Measurements from ENCODE around the gene NCL.
"Not testable (repeated sequence)": the region's sequence is repeated elsewhere in the genome, so short reads cannot be mapped to it uniquely, and the experiment has no call there.

The NCL gene

DNA sequence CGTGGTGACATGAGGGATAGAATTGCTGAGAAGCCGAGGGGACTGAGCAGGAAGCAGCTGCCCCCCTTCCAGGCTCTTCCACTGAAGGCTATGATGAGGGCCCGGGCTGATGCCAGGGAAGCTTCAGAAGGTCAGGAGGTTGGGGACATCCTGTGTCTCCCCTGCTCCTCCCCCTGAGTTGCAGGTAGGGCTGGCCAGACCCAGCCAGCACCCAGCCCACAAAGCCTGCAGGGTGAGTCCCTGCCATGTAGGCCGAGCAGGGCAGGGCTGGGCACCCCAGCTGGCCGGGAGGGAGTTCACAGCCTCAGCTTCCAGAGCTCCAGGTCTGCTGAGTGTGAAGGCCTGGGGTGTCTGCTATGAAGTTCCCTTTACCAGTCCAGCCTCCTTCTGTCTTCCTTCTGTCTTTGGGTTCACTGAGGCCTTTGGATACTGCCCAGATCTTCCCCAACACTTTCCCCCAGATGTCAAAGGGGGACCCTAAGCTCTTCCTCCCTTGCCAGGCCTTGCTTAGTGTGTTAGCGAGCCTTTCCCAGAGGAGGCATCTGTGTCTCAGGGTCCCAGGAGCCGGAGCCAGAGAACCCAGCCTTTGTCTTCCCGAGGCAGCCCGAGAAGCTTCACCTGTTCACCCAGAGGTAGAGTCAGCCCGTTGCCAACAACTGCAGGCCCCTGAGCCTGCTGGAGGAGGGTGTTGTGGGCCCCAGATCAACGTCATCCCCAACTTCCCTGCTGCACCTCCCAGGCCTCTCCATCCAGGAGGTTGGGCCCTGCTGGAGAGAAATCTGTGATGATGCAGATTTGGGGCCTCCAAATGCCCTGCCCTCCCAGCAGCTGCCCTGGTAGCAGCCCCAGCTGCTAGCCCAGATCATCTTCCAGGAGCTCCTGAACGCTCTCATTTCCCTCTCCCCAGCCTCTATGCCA lies 3.6 kb upstream of the NCL start:
- no peak for DNase-seq (ENCODE audit: low spot score)

GRCh38 chr2:231467016-231467545 lies 2.8 kb upstream of the NCL start:
- no peak for DNase-seq (ENCODE audit: low spot score)

GRCh38 chr2:231464576-231465540 lies 574 bp upstream of the NCL start:
- DNase-seq (ENCODE audit: low spot score): peak; percentile 98

DNA sequence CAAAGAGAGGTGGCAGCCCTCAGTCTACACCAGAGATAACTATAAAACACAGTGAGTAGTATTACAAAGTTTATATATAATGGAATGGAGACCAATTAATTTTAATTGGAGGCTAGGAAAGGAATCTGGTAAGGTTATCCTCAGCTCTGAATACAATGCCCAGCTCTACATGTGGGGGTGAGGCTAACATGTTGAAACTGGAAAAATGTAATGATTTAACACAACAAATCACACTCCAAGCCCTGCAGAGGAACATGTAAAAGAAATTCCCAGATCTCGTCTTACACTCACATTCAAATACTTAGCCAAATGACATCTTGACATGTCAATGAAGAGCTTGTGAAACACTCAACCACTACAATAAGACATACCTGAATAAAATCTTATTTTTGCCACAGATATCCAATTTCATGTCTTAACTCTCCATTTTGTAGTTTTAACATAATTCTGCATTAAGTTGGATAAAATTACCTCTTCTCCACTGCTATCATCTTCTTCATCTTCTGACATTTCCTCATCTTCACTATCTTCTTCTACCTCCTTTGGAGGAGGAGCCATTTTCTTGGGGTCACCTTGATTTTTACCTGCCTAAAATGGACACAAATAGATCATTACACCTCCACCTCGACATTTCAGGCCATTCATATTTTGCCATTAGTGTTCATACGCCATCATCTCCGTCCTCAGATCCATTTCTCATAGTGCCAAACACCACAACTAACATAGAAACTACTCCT lies 1.4 kb downstream of the NCL start:
- DNase-seq (ENCODE audit: low spot score): no peak

GRCh38 chr2:231461516-231461971 lies 2.7 kb downstream of the NCL start:
- no peak for DNase-seq (ENCODE audit: low spot score)

- DNase-seq (ENCODE audit: low spot score): not testable (repeated sequence)
These were observed 3.4 kb downstream of the NCL start for GRCh38 chr2:231460841-231461240.

DNA sequence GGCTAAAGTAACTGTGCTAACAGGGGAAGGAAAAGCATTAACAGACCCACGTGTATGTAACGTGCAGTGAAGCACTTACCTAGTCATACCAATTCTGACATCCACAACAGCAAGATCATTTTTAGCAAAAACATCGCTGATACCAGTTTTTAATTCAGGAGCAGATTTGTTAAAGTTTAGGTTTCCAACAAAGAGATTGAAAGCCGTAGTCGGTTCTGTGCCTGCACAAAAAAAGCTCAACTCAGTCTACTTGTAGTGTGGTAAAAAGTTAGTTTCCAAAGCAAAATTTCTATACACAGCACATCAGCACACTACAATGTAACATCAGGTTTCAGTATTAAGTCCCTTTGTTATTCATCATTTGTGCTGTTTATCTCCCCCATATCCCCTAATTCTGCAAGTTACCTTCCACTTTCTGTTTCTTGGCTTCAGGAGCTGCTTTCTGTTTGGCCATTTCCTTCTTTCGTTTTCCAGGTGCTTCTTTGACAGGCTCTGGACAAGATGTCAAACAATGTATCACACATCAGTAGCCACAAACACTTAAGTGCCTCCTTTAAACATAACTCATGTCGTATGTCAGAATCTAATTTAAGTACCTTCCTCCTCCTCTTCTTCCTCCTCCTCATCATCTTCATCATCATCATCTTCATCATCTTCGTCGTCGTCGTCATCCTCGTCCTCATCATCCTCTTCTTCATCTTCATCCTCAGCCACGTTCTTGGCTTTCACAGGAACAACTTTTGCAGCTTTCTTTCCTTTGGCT lies 4.0 kb downstream of the NCL start:
- DNase-seq (ENCODE audit: low spot score): no peak

DNA sequence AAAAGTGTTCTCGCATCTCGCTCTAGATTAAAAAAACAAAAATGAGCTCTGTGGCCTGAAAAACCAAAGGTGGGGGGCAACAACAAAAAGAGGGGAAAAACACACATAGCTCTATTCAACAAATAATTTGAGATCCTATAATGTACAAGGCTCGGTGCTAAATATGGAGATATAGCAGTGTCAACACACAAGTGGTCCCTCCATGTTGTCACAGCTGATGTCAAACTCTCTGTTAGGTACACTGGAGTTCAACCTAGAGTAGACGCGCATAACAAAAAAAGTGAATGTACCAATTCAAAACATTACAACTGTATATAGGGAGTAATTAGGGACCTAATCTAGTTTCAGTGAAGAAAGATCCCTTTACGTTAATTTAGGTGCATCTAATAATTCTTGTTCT lies 5.9 kb downstream of the NCL start:
- DNase-seq (ENCODE audit: low spot score): no peak

GRCh38 chr2:231457101-231457500 lies 7.2 kb downstream of the NCL start:
- DNase-seq (ENCODE audit: low spot score): no peak

GRCh38 chr2:231456295-231457004 lies 7.8 kb downstream of the NCL start:
- DNase-seq (ENCODE audit: low spot score): no peak

DNA sequence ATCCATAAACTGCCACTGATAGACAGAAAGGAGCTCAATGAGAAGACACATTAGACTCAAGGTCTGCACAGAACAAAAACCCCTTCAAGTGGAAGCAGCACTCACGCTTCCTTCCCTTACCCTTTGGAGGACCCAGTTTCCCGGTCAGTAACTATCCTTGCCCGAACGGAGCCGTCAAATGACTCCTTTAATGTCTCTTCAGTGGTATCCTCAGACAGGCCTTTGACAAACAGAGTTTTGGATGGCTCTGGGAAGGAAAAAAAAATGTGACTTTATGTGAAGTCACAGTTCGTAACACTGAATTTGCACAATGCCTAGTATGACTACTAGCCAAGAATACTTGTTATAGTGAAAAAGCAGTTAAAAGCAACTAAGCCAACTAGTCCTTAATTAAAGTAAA lies 8.4 kb downstream of the NCL start:
- DNase-seq (ENCODE audit: low spot score): no peak

DNA sequence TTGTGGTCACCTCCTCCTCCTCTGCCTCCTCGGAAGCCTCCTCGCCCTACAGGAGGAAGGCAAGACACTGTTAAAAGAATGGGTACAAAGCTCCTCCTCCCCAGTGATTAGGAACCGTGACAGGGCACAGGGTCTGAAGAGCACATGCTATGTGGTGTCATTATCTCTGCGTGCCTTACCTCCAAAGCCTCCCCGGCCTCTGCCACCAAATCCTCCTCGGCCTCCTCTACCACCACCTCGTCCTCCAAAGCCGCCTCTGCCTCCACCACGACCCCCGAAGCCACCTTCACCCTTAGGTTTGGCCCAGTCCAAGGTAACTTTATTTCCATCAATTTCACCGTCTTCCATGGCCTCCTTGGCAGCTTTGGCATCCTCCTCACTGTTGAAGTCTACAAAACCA lies 9.1 kb downstream of the NCL start:
- no peak for DNase-seq (ENCODE audit: low spot score)

DNA sequence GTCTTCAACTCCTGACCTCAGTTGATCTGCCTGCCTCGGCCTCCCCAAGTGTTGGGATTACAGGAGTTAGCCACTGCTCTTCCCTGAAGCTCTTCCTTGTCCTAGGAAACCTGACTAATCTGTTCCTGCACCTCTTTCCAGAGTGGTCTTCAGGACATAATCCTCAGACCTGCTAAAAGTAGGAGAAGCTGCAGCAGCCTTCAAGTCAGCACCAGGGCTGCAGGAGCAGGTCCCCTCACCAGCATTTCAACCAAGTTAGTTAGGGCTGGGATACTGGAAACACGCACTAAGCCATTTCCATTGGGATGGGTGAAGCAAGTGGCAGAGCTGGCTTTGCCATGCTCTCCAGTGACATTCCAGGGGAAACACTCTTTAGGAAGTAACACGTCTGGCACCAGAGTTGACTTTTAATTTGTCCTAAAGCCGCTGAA lies 9.9 kb downstream of the NCL start:
- DNase-seq (ENCODE audit: low spot score): no peak

DNA sequence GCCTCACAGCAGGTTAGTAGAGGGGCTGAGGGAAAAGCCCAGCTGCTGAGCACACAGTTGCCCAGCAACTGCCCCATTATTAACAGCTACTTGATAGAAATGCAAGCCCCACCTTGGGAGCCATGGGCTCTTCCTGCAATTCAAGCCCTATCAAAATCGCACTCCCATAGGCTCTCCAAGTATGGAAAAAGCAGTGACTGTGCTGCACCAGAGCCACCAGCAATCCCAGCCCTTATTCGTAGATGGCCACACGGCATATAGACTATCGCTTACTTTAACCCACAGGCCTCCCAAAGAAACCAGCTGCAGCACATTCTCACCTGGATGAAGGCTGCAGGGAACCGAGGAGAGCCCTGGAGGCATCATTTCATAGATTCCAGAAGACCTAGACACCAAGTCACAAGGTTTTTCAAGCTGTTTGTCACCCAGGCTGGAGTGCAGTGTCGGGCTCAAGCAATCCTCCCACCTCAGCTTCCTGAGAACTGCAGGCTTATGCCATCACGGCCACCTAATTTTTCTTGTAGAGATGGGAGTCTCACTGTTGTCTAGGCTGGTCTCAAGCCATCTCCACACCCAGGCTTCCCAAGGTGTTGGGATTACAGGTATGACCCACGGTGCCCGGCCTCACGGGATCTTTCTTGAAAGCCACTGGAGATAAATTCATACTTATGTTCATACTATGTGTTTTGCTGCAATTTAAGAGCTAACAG lies 11.3 kb downstream of the NCL start:
- DNase-seq (ENCODE audit: low spot score): no peak

DNA sequence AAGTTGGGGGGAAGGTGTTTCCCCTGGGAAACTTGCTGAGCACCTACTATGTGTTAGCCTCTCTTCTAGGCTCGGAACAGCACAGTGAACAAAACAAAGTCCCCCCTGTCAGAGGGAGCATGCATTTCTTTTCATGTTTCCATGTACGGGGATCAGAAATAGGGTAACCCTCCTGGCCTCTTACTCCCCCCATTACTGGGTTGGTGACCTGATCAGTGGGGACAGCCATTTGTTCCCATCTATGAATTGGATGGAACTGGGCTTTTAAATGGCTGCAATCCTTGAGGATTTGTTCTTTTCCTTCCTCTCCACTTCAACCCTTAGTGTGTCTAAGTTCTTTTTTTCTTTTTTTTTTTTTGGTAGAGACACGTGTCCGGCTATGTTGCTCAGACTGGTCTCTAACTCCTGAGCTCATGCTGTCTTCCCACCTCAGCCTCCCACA lies 13.7 kb downstream of the NCL start:
- DNase-seq (ENCODE audit: low spot score): no peak

- no peak for DNase-seq (ENCODE audit: low spot score)
These were observed 14.7 kb downstream of the NCL start for GRCh38 chr2:231449503-231450054.

GRCh38 chr2:231436957-231437356 lies 27.3 kb downstream of the NCL start:
- no peak for DNase-seq (ENCODE audit: low spot score)

DNA sequence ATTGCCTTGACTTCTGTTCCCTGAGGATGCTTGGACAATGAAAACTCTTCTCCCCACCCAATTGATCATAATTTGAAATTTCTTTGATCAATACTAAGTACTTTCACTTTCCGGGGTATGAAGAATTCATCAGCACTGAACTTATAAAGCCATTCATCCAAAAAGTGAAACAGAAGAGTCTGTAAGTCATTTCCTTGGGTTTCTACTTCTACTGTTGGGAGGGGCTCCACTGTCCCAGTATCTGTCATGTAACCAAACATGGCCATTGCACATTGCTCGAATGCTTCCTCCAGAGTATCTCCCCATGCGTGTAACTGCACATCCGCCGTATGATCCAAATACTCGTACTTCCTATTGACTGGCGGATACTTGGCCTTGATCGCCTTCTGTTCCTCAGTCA lies 30.3 kb downstream of the NCL start:
- no peak for DNase-seq (ENCODE audit: low spot score)

DNA sequence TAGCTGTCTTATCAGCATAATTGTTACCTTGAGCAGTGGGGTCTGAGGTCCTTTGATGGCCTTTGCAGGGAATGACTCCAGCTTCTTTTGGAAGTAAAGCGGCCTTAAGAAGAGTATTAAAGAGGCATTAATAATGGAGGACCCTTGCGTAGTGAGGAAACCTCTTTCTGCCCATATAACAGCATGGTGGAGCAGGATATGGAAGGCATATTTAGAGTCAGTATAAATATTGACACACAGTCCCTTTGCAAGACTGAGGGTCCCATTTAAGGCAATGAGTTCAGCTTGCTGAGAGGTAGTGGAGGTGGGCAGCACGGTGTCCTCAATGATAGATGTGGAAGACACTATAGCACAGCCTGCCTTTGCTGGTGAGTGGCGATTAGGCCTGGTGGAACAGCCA lies 32.7 kb downstream of the NCL start:
- no peak for DNase-seq (ENCODE audit: low spot score)

Measured in AG08395 (cell line).